K562 (cell line): Measurements from ENCODE around the gene HEBP1. TPM values are rescaled to one million over a fixed set of nuclear protein-coding genes. Genes with fewer than 3 reads are reported as not detected.

ENCODE experiments used
- ATAC-seq: fragments of 200-7000 bp; cut with Tn5 transposase; 3 replicates; pipeline ENCODE4 v1.9.1; 2020; ENCODE audit warnings: moderate library complexity
- BruUV-seq: library from RNA; stranded (reverse); fragments of 400-500 nt; replicated peaks from 2 replicates; lab custom pipeline; 2021; lab: Mats Ljungman, UMichigan
- CTCF ChIA-PET: fragments of 300-600 bp; formaldehyde crosslinking; extraction: SDS; loops from one replicate; lab custom pipeline; 2021; ENCODE audit warnings: low intra/inter-chr PET ratio; lab: Yijun Ruan, JAX
- POLR2A ChIA-PET: fragments of 300-600, 350-650 bp; sonication (Branson Sonifier 250); formaldehyde crosslinking; extraction: SDS; loops from one replicate; lab custom pipeline; 2021; ENCODE audit warnings: antibody characterized with exemption, inconsistent platforms; lab: Yijun Ruan, JAX
- DNase-seq, 4 experiments: peaks; one replicate each; pipeline versions ENCODE4 v3.0.0 to v3.0.0-alpha.2; 2011 to 2018; ENCODE audit warnings: low spot score in 3 of 4, mixed read lengths in 3 of 4; ENCODE audit errors: extremely low read depth in 1 of 4
- FAIRE-seq: peaks from 2 replicates; lab custom pipeline; 2011; peaks lifted over from hg19 to GRCh38; lab: Jason Lieb, UNC
- H2AFZ ChIP-seq: 2 replicates; pipeline ENCODE4 v1.6.0; 2011; ENCODE audit warnings: low read depth, low read length, control low read depth, inconsistent platforms
- H3K27ac ChIP-seq: fragments of 200-600 bp; 3 replicates; pipeline ENCODE4 v1.8.0; 2011; ENCODE audit warnings: low read depth, mild to moderate bottlenecking, control low read depth, inconsistent platforms, low read length, moderate library complexity, mixed read lengths; ENCODE audit errors: extremely low read depth
- H3K27me3 ChIP-seq, 2 experiments: fragments of 300-600 bp in 1 of 2; 2 replicates in 1 of 2; 3 replicates in 1 of 2; pipeline versions ENCODE4 v1.6.0 to v1.8.0; 2011; ENCODE audit warnings: inconsistent platforms in 2 of 2, low read length in 2 of 2, mild to moderate bottlenecking in 1 of 2, mixed read lengths in 1 of 2, moderate library complexity in 1 of 2; ENCODE audit not compliant: control insufficient read depth in 2 of 2, insufficient read depth in 2 of 2
- H3K36me3 ChIP-seq: fragments of 300-600 bp; 3 replicates; pipeline ENCODE4 v1.8.0; 2011; ENCODE audit warnings: mild to moderate bottlenecking, low read length, inconsistent platforms; ENCODE audit not compliant: control insufficient read depth, insufficient read depth
- H3K4me1 ChIP-seq, 2 experiments: fragments of 200-600 bp in 1 of 2; replicated peaks in 1 of 2; 2 replicates in 1 of 2; 3 replicates in 1 of 2; pipeline versions ENCODE4 v1.5.1 to v1.8.0; 2011; ENCODE audit warnings: inconsistent platforms in 2 of 2, low read length in 2 of 2, mild to moderate bottlenecking in 1 of 2, mixed read lengths in 1 of 2, moderate library complexity in 1 of 2; ENCODE audit not compliant: control insufficient read depth in 2 of 2, insufficient read depth in 2 of 2
- H3K4me2 ChIP-seq: 2 replicates; pipeline ENCODE4 v1.6.1; 2011; ENCODE audit warnings: low read length, control low read depth, inconsistent platforms, mixed read lengths; ENCODE audit not compliant: insufficient read depth
- H3K4me3 ChIP-seq: fragments of 200-600 bp; sonication (generic), shearing (Covaris generic); 2 replicates; pipeline ENCODE4 v1.5.1; 2016; ENCODE audit warnings: control low read depth, inconsistent platforms
- H3K79me2 ChIP-seq: fragments of 200-600 bp; 3 replicates; pipeline ENCODE4 v1.8.0; 2011; ENCODE audit warnings: low read length, inconsistent platforms; ENCODE audit not compliant: control insufficient read depth, insufficient read depth
- H3K9ac ChIP-seq, 2 experiments: 2 replicates each; pipeline versions ENCODE4 v1.6.0 to v1.6.1; 2011; ENCODE audit warnings: low read depth in 2 of 2, low read length in 2 of 2, control low read depth in 1 of 2, inconsistent platforms in 1 of 2, mild to moderate bottlenecking in 1 of 2, mixed read lengths in 1 of 2; ENCODE audit not compliant: insufficient read depth in 1 of 2
- H3K9me1 ChIP-seq: one replicate; pipeline ENCODE4 v1.6.0; 2011; ENCODE audit warnings: inconsistent platforms, mild to moderate bottlenecking, low read length, moderate library complexity; ENCODE audit not compliant: control insufficient read depth, insufficient read depth
- H3K9me3 ChIP-seq: replicated peaks from 2 replicates; pipeline ENCODE4 v1.5.1; 2011; ENCODE audit warnings: low read depth, low read length, inconsistent platforms; ENCODE audit not compliant: control insufficient read depth, insufficient read depth
- H4K20me1 ChIP-seq: replicated peaks from 2 replicates; pipeline ENCODE4 v1.6.1; 2011; ENCODE audit warnings: low read length, inconsistent platforms, mixed read lengths; ENCODE audit not compliant: control insufficient read depth, insufficient read depth
- ATF3 ChIP-seq, 2 experiments: fragments of 450-650 bp in 1 of 2; sonication (generic) in 1 of 2; formaldehyde crosslinking in 1 of 2; IDR thresholded peaks in 1 of 2; conservative IDR thresholded peaks in 1 of 2; 2 replicates each; pipeline versions ENCODE4 v1.6.1 to v1.8.1; 2016 to 2023; ENCODE audit warnings: mild to moderate bottlenecking in 2 of 2, moderate library complexity in 2 of 2, inconsistent platforms in 1 of 2, missing genetic modification reagents in 1 of 2
- E2F6 ChIP-seq, 2 experiments: IDR thresholded peaks; 2 replicates each; pipeline ENCODE4 v1.6.1; 2011; ENCODE audit warnings: borderline replicate concordance in 1 of 2, control low read depth in 1 of 2, low read depth in 1 of 2, low read length in 1 of 2, mild to moderate bottlenecking in 1 of 2, mixed read lengths in 1 of 2, moderate library complexity in 1 of 2; ENCODE audit not compliant: insufficient read depth in 1 of 2, insufficient read length in 1 of 2, poor library complexity in 1 of 2, severe bottlenecking in 1 of 2; ENCODE audit errors: extremely low read depth in 1 of 2
- GTF2F1 ChIP-seq: IDR thresholded peaks from 2 replicates; pipeline ENCODE4 v1.6.1; 2011; ENCODE audit warnings: low read depth, low read length, improper control_type of control experiment
- MAZ ChIP-seq, 2 experiments: fragments of 450-650 bp in 1 of 2; sonication (generic) in 1 of 2; formaldehyde crosslinking; IDR thresholded peaks in 1 of 2; conservative IDR thresholded peaks in 1 of 2; 2 replicates each; pipeline versions ENCODE4 v1.4.0 to v1.5.0; 2020; ENCODE audit warnings: mild to moderate bottlenecking in 1 of 2, missing genetic modification reagents in 1 of 2
- MEF2D ChIP-seq: conservative IDR thresholded peaks from 2 replicates; pipeline ENCODE4 v1.6.1; 2016; ENCODE audit warnings: low read depth, missing genetic modification characterization, missing compliant biosample characterization
- MITF ChIP-seq: IDR thresholded peaks from 2 replicates; pipeline ENCODE4 v1.6.1; 2014; ENCODE audit warnings: antibody characterized with exemption
- PURB ChIP-seq: sonication (generic); formaldehyde crosslinking; IDR thresholded peaks from 2 replicates; pipeline ENCODE4 v1.9.0; 2021; ENCODE audit warnings: low read depth, mild to moderate bottlenecking, missing genetic modification reagents
- SMC3 ChIP-seq: conservative IDR thresholded peaks from 2 replicates; pipeline ENCODE4 v1.6.1; 2011; ENCODE audit warnings: low read depth, low read length, improper control_type of control experiment; ENCODE audit not compliant: insufficient read depth
- U2AF1 ChIP-seq: fragments of 200-400 bp; formaldehyde crosslinking; optimal IDR thresholded peaks from 2 replicates; pipeline ENCODE3; 2017; ENCODE audit warnings: mild to moderate bottlenecking, low read depth, low read length, moderate library complexity
- WGBS: fragments of 100-300 bp; shearing (Covaris generic); methylation state at CpG from one replicate; pipeline ENCODE4 v1.1.6; 2016; ENCODE audit warnings: low coverage, mixed read lengths; ENCODE audit not compliant: insufficient coverage; ENCODE audit errors: missing lambda C conversion rate; 5-methylcytosine and 5-hydroxymethylcytosine counted together
- in situ Hi-C: fragments of 300-500 bp; cut with MboI; formaldehyde crosslinking; loops from 4 replicates; pipeline ENCODE4 v1.15.0; 2018; ENCODE audit warnings: inconsistent platforms, mixed read lengths
- intact Hi-C: fragments of 100-400 bp; cut with micrococcal nuclease; formaldehyde crosslinking; loops from 2 replicates; pipeline ENCODE4 v1.14.2; 2022
- polyA plus RNA-seq, 8 experiments: library from polyadenylated mRNA; depleted of rRNA in 4 of 8; stranded (reverse) in 5 of 8; unstranded in 3 of 8; fragments of >200 nt; fragmentation: Nextera tagmentation in 2 of 8; fragmentation: Illumina TruSeq in 1 of 8; extraction: Ambion mirVana in 2 of 8; extraction: Trizol in 1 of 8; gene quantifications; 2 replicates each; pipeline versions ENCODE4 v1.2.1 to v1.2.3, GENCODE V29; 2011 to 2014; ENCODE audit warnings: inconsistent platforms in 1 of 8, missing spikeins in 1 of 8
- total RNA-seq, 7 experiments: library from RNA; depleted of rRNA in 6 of 7; stranded (reverse); fragments of >200 nt in 6 of 7; fragmentation: Illumina TruSeq in 2 of 7; extraction: Trizol in 2 of 7; gene quantifications; 2 replicates each; pipeline versions ENCODE4 v1.2.1 to v1.2.3, GENCODE V29; 2011 to 2021; ENCODE audit warnings: low replicate concordance in 1 of 7

HEBP1 gene
- total and polyA plus RNA-seq, 9 of the 15 experiments (the other 6 are each of a cell fraction or from before 2014, with no cell fraction given): 1.1 to 10.1 (median 2.4) TPM

DNA sequence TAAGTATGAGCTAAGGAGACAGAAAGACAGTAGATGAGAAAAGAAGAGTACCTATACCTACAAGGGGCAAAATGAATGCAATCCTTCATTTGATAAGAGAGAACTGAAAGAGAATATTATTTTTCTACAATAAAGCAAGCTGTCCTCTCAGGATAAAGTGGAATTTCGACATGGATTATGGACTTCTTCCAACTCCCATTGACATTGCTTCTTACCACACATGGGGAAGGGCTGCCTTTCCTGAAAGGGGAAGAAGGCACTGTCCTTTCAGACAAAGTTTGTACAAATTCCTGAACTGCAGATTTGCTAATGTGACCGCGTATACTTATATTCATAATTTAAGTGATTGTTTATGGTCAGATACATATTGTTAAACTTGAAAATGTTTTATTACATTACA, 4.3 kb upstream of the HEBP1 start:
- no TSS peak for BruUV-seq
- FAIRE-seq (no peak), ATAC-seq (no peak), DNase-seq (no peak)
- Histone ChIP-seq H3K36me3 (no peaks in the 10 kb centered on the region), H3K9me3 (no peaks in the 10 kb centered on the region), H3K9me1 (no peaks in the 10 kb centered on the region), H3K9ac (no peak overlapping the region), H3K27ac (no peak overlapping the region), H3K4me1 (peaks cover under 1 to 22% of the 10 kb centered on the region in 2 experiments; a peak in 3 of 5 replicates), H3K27me3 (no peaks in the 10 kb centered on the region), H3K4me3 (no peak overlapping the region), H3K4me2 (no peak overlapping the region), H4K20me1 (no peaks in the 10 kb centered on the region), H3K79me2 (no peaks in the 10 kb centered on the region), H2AFZ (no peak overlapping the region)
- intact Hi-C loops (no loop called here), in situ Hi-C loops (loop anchor here (25.0 kb wide), 1 partner anchor 208 kb away; no protein-coding TSS in a partner anchor)
- TF ChIP-seq U2AF1: no peak
- no peak for TF ChIP-seq SMC3
- TF ChIP-seq MAZ (CRISPR knock-in tag; conservative IDR thresholded peaks at IDR 0.05 in 1 of 2, IDR thresholded peaks at IDR 0.05 in 1 of 2): no peak
- ChIA-PET POLR2A (interaction anchor here (0.7 kb wide), 1 partner anchor 97 kb away, joined by 4 read pairs; no protein-coding TSS in a partner anchor), CTCF (no interaction called here)
- WGBS: 60% methylated on average over 2 of the region's 3 CpGs

- Histone ChIP-seq H3K27me3 (no peaks in the 10 kb centered on the region), H3K27ac (no peak overlapping the region), H4K20me1 (0 out of 2 replicates have a peak, but pooled peaks cover 5% of the 10 kb centered on the region), H3K9me1 (no peaks in the 10 kb centered on the region), H2AFZ (no peak overlapping the region), H3K79me2 (no peaks in the 10 kb centered on the region), H3K9ac (no peak overlapping the region), H3K4me1 (peaks cover 5 to 22% of the 10 kb centered on the region in 2 experiments; a peak in 4 of 5 replicates), H3K36me3 (no peaks in the 10 kb centered on the region), H3K4me3 (no peak overlapping the region), H3K9me3 (no peaks in the 10 kb centered on the region), H3K4me2 (no peak overlapping the region)
- ChIA-PET CTCF (no interaction called here), POLR2A (no interaction called here)
- ATAC-seq: no peak
- DNase-seq: no peak
- intact Hi-C loops (no loop called here), in situ Hi-C loops (loop anchor here (25.0 kb wide), 1 partner anchor 210 kb away; no protein-coding TSS in a partner anchor)
- no peak for FAIRE-seq
- WGBS: 57% methylated on average over 5 of the region's 10 CpGs
- no TSS peak for BruUV-seq
- TF ChIP-seq ATF3 (IDR thresholded peaks at IDR 0.05): no peak
- no peak for TF ChIP-seq ATF3 (CRISPR knock-in tag; conservative IDR thresholded peaks at IDR 0.05)
- TF ChIP-seq PURB (CRISPR knock-in tag): no peak
- no peak for TF ChIP-seq GTF2F1
- TF ChIP-seq MEF2D: no peak
- no peak for TF ChIP-seq MITF
- TF ChIP-seq E2F6 (IDR thresholded peaks at IDR 0.05; ENCODE audit: borderline replicate concordance in 1 of 2, extremely low read depth in 1 of 2, insufficient read depth in 1 of 2, insufficient read length in 1 of 2, low read depth in 1 of 2, low read length in 1 of 2, poor library complexity in 1 of 2, severe bottlenecking in 1 of 2): peak; percentile 26 to 52
These were observed 2.4 kb upstream of the HEBP1 start for GRCh38 chr12:13002301-13003097.
